GM12892 (cell line): ENCODE measurements around the gene SH3RF3.

Source experiments
- DNase-seq: peaks from one replicate; pipeline ENCODE4 v3.0.0; 2011; ENCODE audit not compliant: insufficient read length
- FAIRE-seq: peaks from 2 replicates; lab custom pipeline; 2011; peaks lifted over from hg19 to GRCh38; lab: Jason Lieb, UNC
- POLR2A ChIP-seq: IDR thresholded peaks from 2 replicates; pipeline ENCODE4 v1.6.1; 2011; ENCODE audit warnings: low read depth, low read length, control low read depth
- POLR2AphosphoS5 ChIP-seq: IDR thresholded peaks from 2 replicates; pipeline ENCODE4 v1.6.1; 2011; ENCODE audit warnings: low read depth, low read length, control low read depth
- TAF1 ChIP-seq: IDR thresholded peaks from 2 replicates; pipeline ENCODE4 v1.6.1; 2011; ENCODE audit warnings: low read depth, mild to moderate bottlenecking, control low read depth, low read length, borderline replicate concordance

The SH3RF3 gene

GRCh38 chr2:109133746-109134145, 4.7 kb downstream of the SH3RF3 start:
- no peak for TF ChIP-seq POLR2A
- no peak for TF ChIP-seq TAF1
- TF ChIP-seq POLR2AphosphoS5, result no peak
- FAIRE-seq, result no peak

DNA sequence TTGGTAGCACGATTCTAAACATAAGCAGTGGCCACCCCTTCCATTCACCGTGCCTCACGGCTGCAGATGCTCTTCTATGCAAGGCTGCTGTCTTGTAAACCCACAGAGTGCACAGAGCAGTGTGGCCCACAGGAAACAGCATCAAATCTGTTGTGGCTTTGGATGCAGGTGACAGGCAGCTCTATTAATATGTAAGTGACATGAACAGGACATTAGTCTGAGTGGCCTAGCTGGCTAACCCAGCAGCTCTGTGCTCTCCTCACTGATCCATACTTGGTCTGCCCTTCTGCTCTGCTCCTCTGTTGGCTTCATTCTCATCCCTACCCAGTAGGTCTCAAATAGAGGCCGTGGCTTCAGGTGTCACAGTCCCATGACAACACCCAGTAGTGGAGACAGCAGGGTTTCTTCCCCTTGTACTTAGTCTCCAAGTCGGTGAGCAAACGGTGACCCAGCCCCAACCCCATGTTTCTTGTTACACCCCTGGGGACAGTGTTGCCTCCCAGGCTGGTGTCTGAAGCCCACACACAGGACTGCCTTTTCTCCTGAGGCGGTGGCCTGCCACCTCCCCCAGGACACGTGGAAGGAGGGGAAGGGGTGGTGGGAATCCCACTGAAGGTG, 5.8 kb downstream of the SH3RF3 start:
- DNase-seq (no peak), FAIRE-seq (no peak)
- TF ChIP-seq POLR2AphosphoS5 (no peak), TAF1 (no peak), POLR2A (no peak)

More at GRCh38 chr2:109133746-109134145, 4.7 kb downstream of the SH3RF3 start:
- DNase-seq, result no peak

- FAIRE-seq (no peak), DNase-seq (no peak)
- no peak for TF ChIP-seq POLR2AphosphoS5
- TF ChIP-seq POLR2A, result no peak
- TF ChIP-seq TAF1, result no peak
Measured at GRCh38 chr2:109135359-109136197, 6.6 kb downstream of the SH3RF3 start.

GRCh38 chr2:109136542-109136941, 7.5 kb downstream of the SH3RF3 start:
- no peak for FAIRE-seq
- TF ChIP-seq TAF1 (no peak), POLR2AphosphoS5 (no peak), POLR2A (no peak)
- DNase-seq, result no peak

GRCh38 chr2:109137616-109138015, 8.6 kb downstream of the SH3RF3 start:
- TF ChIP-seq TAF1 (no peak), POLR2A (no peak), POLR2AphosphoS5 (no peak)
- DNase-seq (no peak), FAIRE-seq (no peak)

GRCh38 chr2:109138449-109138848, 9.4 kb downstream of the SH3RF3 start:
- DNase-seq (no peak), FAIRE-seq (no peak)
- TF ChIP-seq POLR2AphosphoS5 (no peak), POLR2A (no peak), TAF1 (no peak)

- TF ChIP-seq POLR2A (no peak), POLR2AphosphoS5 (no peak), TAF1 (no peak)
Measured at GRCh38 chr2:109139002-109139401, 10.0 kb downstream of the SH3RF3 start.

DNA sequence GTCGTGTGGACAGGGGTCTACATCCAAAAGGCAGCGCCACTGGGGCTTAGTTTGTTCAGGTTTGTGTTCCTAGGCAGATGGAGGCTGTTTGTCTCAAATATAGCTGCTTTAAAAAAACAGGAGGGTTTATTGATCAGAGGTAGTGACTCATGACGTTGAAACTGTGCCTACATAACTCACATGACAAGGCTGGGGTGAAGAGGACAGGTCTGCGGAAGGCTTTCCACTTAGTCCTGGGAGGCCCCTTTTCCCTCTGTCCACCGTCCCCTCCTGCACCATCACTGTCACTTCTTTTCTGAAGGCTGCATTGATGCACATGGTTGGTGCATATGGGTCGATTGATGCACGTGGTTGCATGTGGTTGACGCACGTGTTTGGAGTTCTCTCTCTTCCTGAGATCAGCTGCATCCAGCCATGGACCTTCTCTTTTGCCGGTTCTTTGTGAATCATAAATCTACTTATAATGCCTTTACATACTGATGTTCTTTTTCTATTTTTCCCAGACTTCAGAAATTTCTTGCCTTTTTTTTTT, 10.9 kb downstream of the SH3RF3 start:
- TF ChIP-seq TAF1 (no peak), POLR2A (no peak)
- no peak for DNase-seq
- FAIRE-seq, result no peak

More at GRCh38 chr2:109139002-109139401, 10.0 kb downstream of the SH3RF3 start:
- DNase-seq, result no peak
- FAIRE-seq, result no peak

- no peak for TF ChIP-seq POLR2AphosphoS5
- TF ChIP-seq POLR2A, result no peak
- no peak for TF ChIP-seq TAF1
- FAIRE-seq (no peak), DNase-seq (no peak)
Measured at GRCh38 chr2:109141006-109141600, 12.1 kb downstream of the SH3RF3 start.

GRCh38 chr2:109141727-109142283, 12.8 kb downstream of the SH3RF3 start:
- TF ChIP-seq TAF1 (no peak), POLR2A (no peak), POLR2AphosphoS5 (no peak)
- FAIRE-seq (no peak), DNase-seq (no peak)

GRCh38 chr2:109142416-109143210, 13.6 kb downstream of the SH3RF3 start:
- TF ChIP-seq POLR2A, result no peak
- TF ChIP-seq POLR2AphosphoS5, result no peak
- FAIRE-seq, result no peak
- DNase-seq, result no peak
